HG03469 (cell line): ENCODE data around the gene TMEM181.
"Not testable (repeated sequence)": the region's sequence is repeated elsewhere in the genome, so short reads cannot be mapped to it uniquely, and the experiment has no call there.

Experiments
- ATAC-seq: cut with Tn5 transposase; IDR thresholded peaks from one replicate; pipeline ENCODE4 v1.9.1; 2021; ENCODE audit warnings: mild to moderate bottlenecking, moderate library complexity, moderate number of reproducible peaks; ENCODE audit not compliant: unreplicated experiment

The TMEM181 gene

DNA sequence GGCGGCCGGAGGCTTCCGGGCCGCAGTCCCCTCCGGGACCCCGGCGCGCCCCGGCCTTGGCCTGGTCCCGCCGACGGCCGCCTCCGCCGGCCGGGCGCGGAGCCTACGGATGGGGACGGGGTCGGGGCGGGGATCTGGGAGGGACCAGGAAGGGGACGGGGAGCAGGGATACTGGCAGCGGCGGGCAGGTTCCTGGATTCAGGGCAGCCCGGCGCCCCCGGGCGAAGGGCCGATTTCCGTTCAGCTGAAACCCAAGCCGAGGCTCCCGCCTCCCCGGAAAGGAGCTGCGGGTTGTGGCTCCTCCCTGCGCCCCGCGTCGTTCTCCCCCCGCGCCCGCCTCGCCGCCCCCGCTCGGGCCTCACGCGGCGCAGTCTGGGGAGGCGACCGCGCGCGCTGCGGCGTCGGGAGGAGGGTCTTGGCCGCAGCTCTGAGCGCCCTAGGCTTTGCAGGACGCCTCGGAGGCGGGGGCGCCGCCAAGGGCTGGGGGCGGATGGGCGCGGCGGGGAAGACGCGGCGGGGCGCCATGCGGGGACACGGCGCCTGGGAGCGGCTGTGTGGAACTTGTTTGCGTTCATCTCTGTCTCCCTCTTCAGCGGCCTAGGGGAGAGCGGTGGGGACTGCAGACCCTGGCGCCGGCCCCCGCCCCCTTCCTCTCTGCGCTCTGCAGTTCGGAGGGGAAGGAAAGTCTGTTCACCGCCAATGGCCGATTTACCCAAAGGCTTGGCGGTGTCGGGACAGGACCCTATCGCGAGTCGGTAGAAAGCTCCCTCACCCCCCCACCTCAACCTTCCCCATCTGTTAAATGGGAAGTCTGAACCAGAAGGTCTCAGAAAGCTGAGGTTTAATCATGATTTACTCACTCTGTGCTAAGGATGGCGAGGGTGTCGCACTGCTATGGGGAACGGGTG lies 22.7 kb upstream of the TMEM181 start:
- no peak for ATAC-seq

- ATAC-seq = no peak
These were observed 21.1 kb upstream of the TMEM181 start for GRCh38 chr6:158538741-158539140.

DNA sequence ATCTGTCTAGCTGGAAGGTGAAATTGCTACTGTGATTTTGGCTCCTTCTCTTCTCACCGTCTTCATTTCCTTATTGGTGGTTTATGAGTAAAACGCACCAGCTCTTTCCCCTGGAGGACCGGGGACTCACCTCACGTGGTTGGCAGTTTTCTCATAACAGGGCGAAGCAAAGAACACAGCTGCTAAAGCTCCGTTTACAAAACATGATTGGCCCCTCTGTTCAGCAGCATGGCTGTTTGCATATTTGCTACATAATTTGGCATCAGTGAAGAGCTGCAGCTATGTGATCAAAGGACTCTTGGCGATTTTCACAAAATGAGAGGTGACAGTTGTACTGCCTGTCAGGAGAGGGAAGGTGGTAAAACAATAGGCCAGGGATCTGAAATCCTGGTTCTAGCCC lies 20.5 kb upstream of the TMEM181 start:
- ATAC-seq = no peak

DNA sequence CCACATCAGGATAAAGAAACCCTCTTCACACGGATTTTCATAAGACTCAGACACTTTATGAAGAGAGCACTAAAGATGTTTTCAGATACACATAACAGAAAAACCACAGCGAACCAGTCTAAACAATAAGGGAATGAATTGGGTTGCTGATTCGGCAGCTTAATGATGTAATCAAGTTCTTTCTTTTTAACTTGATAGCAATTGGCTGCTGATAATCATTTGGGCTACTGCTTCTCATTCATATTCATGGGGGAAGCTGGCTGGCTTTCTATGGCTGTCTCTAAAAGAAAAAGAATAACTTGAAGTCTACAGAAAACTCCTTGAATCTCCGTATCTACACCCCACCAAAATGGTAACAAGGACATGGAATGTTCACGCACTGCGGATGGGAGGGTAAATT lies 20.0 kb upstream of the TMEM181 start:
- ATAC-seq = no peak

DNA sequence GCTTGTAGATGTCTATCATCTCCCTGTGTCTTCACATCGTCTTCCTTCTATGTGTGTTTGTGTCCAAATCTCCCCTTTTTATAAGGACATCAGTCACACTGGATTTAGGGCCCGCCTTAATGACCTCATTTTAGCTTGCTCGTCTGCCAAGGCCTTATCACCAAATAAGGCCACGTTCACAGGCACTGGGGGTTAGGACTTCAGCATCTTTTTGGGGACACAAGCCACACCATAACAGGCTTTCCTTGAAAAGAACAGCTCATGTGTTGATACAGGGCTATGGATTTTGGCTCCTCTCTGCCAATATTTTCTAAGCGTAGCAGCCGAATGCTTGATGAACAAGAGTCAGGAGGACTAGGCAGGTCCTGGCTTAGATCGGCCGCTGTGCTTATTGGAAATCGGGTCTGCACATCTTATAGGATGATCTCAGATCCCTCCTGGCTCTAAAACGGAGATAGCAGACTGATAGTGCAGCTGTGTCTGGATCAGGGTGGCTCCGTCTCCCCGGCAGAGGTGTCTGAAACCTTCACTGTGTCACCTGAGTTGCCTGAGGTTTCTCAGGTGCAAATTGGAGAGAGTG lies 16.2 kb upstream of the TMEM181 start:
- no peak for ATAC-seq

DNA sequence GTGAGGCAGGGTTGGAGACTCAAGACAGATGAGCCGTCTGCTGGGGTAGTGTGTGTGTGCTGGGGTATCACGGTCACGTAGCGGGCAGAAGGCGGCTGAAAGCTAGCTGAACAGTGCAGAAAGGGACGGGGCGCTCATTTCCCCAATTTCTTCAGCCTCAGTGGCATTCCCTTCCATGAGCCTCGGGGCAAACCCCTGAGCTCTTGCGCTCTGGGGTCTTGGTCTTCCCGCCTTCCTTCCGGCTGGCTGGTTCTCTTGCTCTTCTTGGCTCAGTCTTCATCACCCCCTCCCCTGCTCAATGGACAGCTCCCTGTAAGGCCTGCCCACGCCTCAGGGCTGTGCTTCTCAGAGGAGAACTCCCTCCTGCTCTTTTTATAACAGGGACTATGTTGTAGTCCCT lies 15.5 kb upstream of the TMEM181 start:
- no peak for ATAC-seq

DNA sequence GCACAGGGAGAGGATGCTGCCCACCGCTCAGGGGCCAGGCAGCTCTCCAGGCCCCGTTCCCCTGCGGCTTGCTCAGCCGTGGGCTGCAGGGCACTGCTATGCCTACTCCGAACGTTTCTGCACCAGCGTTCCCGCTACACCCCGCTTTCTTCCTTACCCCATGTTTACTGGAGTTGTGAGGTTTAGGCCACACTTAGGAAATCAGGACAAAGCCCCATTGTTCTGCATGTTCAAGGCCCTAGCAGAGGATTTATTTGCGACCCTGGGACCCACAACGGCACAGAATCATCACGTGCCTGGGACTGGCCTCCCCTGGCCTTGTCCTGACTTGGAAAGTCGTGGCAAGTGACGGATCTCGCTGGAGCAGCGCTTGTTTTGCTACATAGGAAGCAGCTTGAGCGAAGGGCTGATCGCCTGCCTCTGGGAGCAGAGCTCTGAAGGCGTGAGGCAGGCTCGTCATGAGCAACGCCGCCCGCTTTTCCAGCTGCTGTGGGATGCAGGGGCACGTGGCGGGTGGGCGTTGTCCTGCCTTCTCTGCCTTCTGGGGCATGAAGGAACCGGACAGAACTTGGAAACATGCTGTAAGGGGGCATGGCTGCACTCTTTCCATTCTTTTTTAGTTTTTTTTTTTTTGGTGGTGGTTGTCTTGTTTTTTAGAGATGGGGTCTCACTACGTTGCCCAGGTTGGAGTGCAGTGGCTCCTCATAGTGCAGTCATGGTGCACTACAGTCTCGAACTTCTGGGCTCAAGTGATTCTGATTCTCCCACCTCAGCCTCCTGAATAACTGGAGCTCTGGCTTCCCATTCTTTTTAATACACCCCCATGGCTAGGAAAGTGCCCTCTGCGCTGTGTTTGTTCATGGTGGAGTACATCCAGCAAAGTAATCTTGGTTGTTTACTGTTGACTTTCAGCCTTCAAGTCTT lies 14.6 kb upstream of the TMEM181 start:
- ATAC-seq = no peak

DNA sequence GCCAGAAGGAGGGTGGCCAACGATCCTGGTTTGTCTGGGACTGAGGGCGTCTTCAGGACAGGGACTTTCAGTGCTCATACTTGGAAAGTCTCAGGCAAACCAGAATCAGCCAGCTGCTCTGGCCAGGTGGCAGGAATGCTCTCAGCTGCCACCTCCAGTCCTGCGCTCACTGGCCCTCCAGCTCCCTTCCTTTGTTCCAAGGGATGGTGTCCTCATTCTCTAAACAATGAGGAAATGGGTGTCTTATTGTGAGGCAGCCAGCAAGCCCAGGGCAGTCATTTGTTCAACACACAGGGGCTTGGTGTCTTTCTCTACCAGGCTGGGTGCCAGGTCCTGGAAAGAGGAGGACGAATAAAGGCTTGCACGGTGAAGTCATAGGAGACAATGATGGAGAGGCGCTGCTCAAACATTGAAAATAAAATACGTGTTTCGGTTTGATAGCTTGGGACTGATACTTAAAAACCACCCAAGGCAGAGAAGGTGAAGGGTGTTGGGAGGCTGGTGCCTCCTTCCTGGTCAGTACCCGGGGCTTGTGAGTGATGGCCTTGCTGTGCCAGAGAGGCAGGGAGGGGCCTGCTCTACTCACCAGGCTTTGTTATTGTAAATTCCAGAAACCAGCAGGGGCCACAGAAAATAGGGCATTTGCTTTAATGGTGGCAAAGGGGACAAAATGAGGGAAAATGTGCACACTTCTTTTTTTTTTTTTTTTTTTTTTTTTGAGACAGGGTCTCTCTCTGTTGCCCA lies 11.3 kb upstream of the TMEM181 start:
- ATAC-seq = no peak

DNA sequence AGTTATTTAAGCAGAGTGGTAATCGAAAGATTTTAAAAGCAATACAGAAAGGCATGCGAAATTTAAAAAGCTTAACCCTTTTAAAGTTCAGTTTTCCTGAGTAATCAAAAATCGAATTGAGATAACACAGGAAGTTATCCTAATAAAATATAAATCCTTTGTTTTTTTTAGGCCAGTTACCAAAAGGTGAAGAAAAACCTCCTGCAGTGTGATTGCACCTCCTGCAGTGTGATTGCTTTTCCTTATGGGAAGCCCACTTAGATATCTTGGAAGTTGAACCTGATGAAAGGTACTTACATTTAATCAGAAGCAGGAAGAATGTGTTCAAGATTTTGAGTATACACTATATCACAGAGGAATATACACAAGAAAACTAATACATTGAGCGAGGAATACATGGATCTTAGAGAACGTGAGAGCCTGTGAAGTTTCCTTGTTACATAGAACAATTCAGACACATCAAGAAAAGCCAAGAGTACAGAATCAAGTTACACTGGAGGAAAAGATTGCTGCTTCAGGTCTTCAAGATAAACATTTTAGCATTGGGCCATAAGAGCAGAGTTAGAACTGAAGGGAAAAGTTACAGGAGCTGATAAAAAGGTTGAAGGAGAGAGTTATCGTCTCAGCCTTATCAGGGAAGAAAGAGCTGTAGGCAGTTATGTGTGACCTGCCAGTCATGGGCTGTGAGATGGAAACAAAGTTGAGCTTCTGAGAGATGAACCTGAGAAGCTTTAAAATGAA lies 7.7 kb upstream of the TMEM181 start:
- ATAC-seq = no peak

GRCh38 chr6:158552796-158553138 lies 7.1 kb upstream of the TMEM181 start:
- ATAC-seq = no peak

DNA sequence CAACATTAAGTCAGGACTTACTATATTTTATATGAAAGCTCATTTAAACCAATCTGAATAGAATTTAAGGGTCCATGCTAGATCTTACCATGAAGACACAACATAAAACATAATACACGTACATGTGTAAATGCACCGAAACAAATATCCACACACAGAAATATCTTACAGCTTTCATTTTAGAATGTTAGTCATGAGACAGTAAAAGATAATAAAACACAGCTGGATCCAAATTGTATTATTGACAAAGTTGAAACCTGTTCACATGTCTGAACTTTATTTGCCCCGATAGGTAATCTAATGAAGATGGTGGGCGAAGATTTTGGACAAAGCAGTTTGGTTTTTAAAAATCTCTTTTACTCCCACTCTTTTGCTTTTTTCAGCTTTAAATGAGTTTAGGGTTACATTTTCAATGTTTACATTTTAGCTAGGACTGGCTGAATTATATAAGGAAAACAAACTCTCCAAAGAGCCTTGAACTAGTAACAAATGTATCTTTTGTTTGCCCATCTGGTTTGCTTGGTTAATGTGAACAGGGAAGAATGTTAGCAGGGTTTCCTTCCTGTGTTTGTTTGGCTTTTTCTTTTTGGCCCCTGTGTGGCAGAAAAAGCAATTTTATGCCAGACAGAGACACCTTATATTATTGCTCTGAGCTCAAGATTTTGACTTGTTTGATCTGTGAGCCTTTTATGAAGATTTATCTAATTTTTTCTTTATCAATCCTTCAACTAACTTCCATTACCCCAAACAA lies 5.1 kb upstream of the TMEM181 start:
- ATAC-seq = no peak

- ATAC-seq = no peak
These were observed 3.8 kb upstream of the TMEM181 start for GRCh38 chr6:158556113-158556512.

GRCh38 chr6:158557110-158557509 lies 2.8 kb upstream of the TMEM181 start:
- not testable (repeated sequence) for ATAC-seq

DNA sequence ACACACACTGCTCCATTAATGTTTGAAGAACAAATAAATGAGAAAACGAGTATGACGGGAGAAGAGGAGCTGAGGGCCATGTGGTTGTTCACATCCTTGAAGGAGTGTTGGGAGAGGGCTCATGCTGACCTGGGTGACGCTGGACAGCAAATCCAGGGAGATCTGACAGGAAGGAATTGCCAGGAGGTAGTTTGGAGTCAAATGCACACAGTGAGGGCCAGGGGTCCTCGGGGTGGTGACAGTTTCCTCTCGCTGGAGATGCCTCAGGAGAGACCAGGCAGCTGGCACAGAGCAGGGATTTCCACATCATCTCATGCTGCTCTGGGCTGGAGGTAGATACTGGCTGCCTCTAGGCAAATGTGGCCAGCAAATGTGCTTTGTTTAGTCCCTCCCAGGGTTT lies 2.0 kb upstream of the TMEM181 start:
- no peak for ATAC-seq

DNA sequence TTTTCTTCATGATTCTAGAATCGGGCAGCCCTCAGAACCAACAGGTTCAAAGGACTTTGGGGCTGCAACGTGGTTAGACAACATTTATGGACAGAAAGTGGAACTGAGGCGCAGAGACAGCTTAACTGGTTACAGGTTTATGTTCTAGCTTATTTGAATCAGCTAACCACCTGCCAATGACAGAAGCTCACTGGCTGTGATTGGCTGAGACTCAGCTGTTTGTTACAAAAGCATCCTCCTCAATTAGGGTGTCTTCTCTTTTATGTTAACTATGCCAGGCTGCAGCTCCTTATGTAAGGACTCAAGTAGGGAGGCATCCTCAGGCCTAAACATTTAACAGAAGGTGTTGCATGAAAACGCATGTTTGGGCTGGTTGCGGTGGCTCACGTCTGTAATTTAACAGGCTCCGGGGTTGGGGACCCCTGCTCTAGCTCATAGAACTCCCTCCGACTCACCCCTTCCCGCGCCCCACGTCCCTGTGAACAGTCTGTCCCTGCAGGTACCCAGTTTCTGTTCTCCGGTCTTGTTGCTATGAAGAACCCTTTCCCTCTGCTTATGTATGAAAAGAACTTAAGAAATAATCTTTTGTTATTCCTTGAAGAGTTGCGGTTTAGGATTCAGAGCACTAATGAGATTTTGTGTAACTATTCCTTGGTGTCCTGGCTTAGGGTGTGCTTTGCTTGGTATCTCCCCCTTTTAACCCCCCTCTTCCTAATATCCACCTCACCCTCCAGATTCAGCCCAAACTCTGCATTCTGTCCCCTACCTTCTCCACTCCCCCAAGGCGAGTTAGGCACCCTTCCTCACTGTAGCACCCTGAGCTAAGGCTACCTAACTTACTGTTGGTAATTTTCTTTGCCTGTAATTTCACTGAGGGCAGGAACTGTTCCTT lies 1.2 kb upstream of the TMEM181 start:
- no peak for ATAC-seq

DNA sequence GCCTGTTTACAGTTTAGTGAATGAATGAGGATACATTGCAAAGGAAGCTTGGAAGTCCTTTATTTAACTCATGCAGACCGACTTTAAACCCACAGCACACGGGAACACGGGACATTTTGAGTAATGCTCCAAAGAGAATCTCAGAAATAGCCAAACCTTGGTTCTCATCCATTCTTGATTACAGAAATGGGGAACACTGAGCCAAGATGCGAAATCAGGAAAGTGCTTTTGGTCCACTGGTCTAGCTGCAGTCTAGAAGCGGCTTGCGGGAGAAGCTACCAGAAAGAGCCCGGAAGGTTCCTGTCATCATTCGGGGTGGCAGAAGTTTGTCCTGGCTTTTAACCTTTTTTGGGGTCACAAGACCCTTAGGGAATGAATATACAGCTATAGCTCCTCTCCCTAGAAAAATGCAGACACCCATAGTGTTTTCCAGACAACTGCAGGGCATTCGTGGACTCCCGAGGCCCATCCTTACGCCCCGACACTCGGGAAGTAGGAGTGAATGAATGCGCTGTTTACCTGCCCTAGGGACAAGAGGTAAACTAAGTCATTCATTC lies 475 bp upstream of the TMEM181 start:
- no peak for ATAC-seq

DNA sequence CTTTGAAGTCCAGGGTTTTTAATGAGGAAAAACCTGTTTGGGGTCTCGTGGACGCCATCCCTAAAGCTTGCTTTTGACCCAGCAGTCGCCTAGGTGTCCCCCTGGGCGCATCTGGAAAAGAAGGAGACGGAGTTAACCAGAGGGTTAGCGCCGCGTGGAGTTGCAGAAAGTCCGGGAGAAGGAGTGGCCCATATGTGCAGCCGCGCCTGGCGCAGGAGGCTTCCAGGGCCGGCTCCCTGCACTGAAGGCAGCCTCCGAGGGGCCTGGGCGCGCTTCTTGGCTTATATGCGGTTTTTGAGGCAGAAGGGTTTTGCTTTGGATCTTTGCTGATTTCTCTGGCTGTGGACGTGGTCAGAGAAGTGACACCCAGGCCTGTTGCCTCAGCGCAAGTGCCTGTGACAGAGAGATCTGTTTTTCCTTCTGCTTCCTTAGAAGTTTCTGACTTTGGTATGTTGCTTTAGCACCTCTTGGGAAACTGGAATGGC lies 987 bp downstream of the TMEM181 start:
- no peak for ATAC-seq

DNA sequence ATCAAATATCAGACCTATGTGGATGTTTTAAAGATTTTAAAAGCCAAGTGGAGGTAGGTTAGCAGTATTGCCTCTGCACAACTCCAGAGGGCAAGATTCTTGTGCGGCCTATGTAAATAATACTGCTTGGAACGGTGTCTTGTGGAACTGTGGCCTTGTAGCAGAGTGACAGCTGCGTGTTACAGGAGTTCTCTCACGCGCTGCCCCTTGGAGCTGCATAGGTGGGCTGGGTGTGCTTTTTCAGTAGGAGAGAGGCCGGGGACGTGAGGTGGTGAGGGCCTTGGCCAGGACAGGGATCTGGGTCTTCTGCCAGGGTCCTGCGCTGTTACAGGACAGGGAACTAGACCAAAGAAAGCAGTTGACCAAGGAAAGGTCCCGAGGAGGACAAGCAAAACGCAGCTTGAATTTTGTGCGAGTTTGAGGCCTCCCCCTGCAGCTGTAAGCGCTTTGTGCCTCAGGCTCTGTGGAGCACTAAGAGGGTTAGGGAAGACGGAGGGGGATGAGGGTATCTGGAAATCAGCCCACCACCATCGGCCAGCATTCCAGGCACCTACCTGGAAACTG lies 1.5 kb downstream of the TMEM181 start:
- ATAC-seq = no peak
